ENCODE measurements around the gene UNC80.

The UNC80 gene

GRCh38 chr2:209913786-209914345, 142.2 kb downstream of the UNC80 start:
- DNase-seq = no peak

- DNase-seq = no peak
Observed at GRCh38 chr2:209917154-209917771, 145.6 kb downstream of the UNC80 start.

GRCh38 chr2:209918251-209918650, 146.6 kb downstream of the UNC80 start:
- no peak for DNase-seq

GRCh38 chr2:209922116-209922515, 150.5 kb downstream of the UNC80 start:
- no peak for DNase-seq

- DNase-seq = no peak
Observed at GRCh38 chr2:209929369-209929768, 157.7 kb downstream of the UNC80 start.

- DNase-seq = no peak
Observed at GRCh38 chr2:209933499-209934483, 162.2 kb downstream of the UNC80 start.

GRCh38 chr2:209936106-209936666, 164.6 kb downstream of the UNC80 start:
- DNase-seq = no peak

- DNase-seq = no peak
Observed at GRCh38 chr2:209937893-209938292, 166.3 kb downstream of the UNC80 start.

GRCh38 chr2:209938906-209939305, 167.3 kb downstream of the UNC80 start:
- no peak for DNase-seq

GRCh38 chr2:209940936-209941335, 169.3 kb downstream of the UNC80 start:
- DNase-seq = no peak

GRCh38 chr2:209942426-209942825, 170.8 kb downstream of the UNC80 start:
- DNase-seq = no peak

- no peak for DNase-seq
Observed at GRCh38 chr2:209942936-209943605, 171.4 kb downstream of the UNC80 start.

GRCh38 chr2:209943776-209944175, 172.1 kb downstream of the UNC80 start:
- no peak for DNase-seq

- no peak for DNase-seq
Observed at GRCh38 chr2:209946539-209946938, 174.9 kb downstream of the UNC80 start.

- no peak for DNase-seq
Observed at GRCh38 chr2:209956271-209956670, 184.6 kb downstream of the UNC80 start.

- no peak for DNase-seq
Observed at GRCh38 chr2:209958016-209958415, 186.4 kb downstream of the UNC80 start.

- DNase-seq = no peak
Observed at GRCh38 chr2:209960045-209960444, 188.4 kb downstream of the UNC80 start.

- no peak for DNase-seq
Observed at GRCh38 chr2:209960676-209961630, 189.3 kb downstream of the UNC80 start.

GRCh38 chr2:209965723-209966122, 194.1 kb downstream of the UNC80 start:
- no peak for DNase-seq

- no peak for DNase-seq
Observed at GRCh38 chr2:209969692-209970091, 198.1 kb downstream of the UNC80 start.

GRCh38 chr2:209970271-209970670, 198.6 kb downstream of the UNC80 start:
- no peak for DNase-seq

GRCh38 chr2:209970711-209971110, 199.1 kb downstream of the UNC80 start:
- DNase-seq = no peak
